Ishikawa (cell line): ENCODE data around the gene MACROH2A2.

Source experiments
- CEBPB ChIP-seq: IDR thresholded peaks from 2 replicates; pipeline ENCODE4 v1.6.1; 2012
- MAX ChIP-seq: IDR thresholded peaks from 2 replicates; pipeline ENCODE4 v1.6.1; 2012
- RAD21 ChIP-seq: IDR thresholded peaks from 2 replicates; pipeline ENCODE4 v1.6.1; 2012; ENCODE audit warnings: low read depth
- REST ChIP-seq: IDR thresholded peaks from 2 replicates; pipeline ENCODE4 v1.6.1; 2012; ENCODE audit warnings: low read depth, mild to moderate bottlenecking

GRCh38 chr10:70074165-70074564 is 21.5 kb downstream of the MACROH2A2 start:
- TF ChIP-seq RAD21 (no peak), REST (no peak), CEBPB (no peak), MAX (no peak)
